K562 (cell line): Measurements from ENCODE around the gene TTC27.

Experiments
- BDP1 ChIP-seq: IDR thresholded peaks from 3 replicates; pipeline ENCODE4 v1.6.1; 2011; ENCODE audit not compliant: insufficient read length, insufficient read depth
- CHCHD3 ChIP-seq: fragments of 250-450 bp; sonication (Bioruptor Pico); IDR thresholded peaks from 2 replicates; pipeline ENCODE4 v2.1.2; 2022; ENCODE audit warnings: mild to moderate bottlenecking
- CTCF ChIP-seq, 3 experiments: IDR thresholded peaks in 2 of 3; conservative IDR thresholded peaks in 1 of 3; 2 replicates each; pipeline ENCODE4 v1.5.1; 2011 to 2012; ENCODE audit warnings: low read length in 3 of 3, mild to moderate bottlenecking in 3 of 3, control low read depth in 2 of 3, improper control_type of control experiment in 1 of 3, inconsistent platforms in 1 of 3, low read depth in 1 of 3, mixed read lengths in 1 of 3, moderate library complexity in 1 of 3; ENCODE audit not compliant: insufficient read depth in 2 of 3
- ELF4 ChIP-seq: fragments of 450-650 bp; formaldehyde crosslinking; IDR thresholded peaks from 2 replicates; pipeline ENCODE4 v1.4.0; 2022; ENCODE audit warnings: missing genetic modification characterization
- EZH2 ChIP-seq: IDR thresholded peaks from 2 replicates; pipeline ENCODE4 v1.6.1; 2012; ENCODE audit warnings: low read depth, mild to moderate bottlenecking, inconsistent platforms, low read length, borderline replicate concordance
- JUN ChIP-seq, 2 experiments: sonication (generic) in 1 of 2; formaldehyde crosslinking in 1 of 2; IDR thresholded peaks; 2 replicates each; pipeline versions ENCODE4 v1.6.1 to v1.8.0; 2012 to 2022; ENCODE audit warnings: borderline replicate concordance in 2 of 2, mild to moderate bottlenecking in 2 of 2, improper control_type of control experiment in 1 of 2, low read depth in 1 of 2, low read length in 1 of 2, missing genetic modification reagents in 1 of 2
- TRIM28 ChIP-seq: fragments of 450-650 bp; IDR thresholded peaks from 2 replicates; pipeline ENCODE4 v1.6.1; 2017
- TF ChIP-seq, protein P1 (sequence below), 3 experiments: fragments of 200-800 bp in 1 of 3; fragments of 250-450 bp in 1 of 3; fragments of 450-650 bp in 1 of 3; sonication (Bioruptor Pico) in 1 of 3; sonication (Bioruptor generic) in 1 of 3; formaldehyde crosslinking in 1 of 3; IDR thresholded peaks; 2 replicates each; pipeline versions ENCODE4 v1.6.1 to v1.8.0; 2016 to 2022; ENCODE audit warnings: mild to moderate bottlenecking in 2 of 3, missing genetic modification characterization in 2 of 3, missing compliant biosample characterization in 1 of 3, moderate library complexity in 1 of 3

DNA sequence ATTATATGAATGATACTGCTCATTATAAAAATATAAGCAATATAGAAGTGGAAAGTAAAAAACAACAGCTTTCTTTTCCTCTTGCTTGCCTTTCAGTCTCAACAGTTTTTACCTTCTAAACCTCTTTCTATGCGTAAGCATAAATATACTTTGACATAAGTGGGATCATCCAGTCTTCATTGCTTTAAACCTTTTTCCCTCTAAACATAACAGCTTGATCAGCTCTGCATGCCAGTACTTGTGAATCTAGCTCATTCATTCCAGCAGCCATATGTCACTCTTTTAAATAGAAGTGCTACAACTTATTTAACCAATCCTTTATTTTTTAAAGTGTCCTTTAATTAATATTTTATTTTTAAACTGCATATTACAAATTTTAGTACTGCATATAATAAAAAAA is 88.1 kb downstream of the TTC27 start:
- TF ChIP-seq, protein P1, sequence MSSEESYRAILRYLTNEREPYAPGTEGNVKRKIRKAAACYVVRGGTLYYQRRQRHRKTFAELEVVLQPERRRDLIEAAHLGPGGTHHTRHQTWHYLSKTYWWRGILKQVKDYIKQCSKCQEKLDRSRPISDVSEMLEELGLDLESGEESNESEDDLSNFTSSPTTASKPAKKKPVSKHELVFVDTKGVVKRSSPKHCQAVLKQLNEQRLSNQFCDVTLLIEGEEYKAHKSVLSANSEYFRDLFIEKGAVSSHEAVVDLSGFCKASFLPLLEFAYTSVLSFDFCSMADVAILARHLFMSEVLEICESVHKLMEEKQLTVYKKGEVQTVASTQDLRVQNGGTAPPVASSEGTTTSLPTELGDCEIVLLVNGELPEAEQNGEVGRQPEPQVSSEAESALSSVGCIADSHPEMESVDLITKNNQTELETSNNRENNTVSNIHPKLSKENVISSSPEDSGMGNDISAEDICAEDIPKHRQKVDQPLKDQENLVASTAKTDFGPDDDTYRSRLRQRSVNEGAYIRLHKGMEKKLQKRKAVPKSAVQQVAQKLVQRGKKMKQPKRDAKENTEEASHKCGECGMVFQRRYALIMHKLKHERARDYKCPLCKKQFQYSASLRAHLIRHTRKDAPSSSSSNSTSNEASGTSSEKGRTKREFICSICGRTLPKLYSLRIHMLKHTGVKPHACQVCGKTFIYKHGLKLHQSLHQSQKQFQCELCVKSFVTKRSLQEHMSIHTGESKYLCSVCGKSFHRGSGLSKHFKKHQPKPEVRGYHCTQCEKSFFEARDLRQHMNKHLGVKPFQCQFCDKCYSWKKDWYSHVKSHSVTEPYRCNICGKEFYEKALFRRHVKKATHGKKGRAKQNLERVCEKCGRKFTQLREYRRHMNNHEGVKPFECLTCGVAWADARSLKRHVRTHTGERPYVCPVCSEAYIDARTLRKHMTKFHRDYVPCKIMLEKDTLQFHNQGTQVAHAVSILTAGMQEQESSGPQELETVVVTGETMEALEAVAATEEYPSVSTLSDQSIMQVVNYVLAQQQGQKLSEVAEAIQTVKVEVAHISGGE (CRISPR knock-in tag; IDR thresholded peaks at IDR 0.05): no peak
- TF ChIP-seq TRIM28 (no peak), CTCF (IDR thresholded peaks at IDR 0.05 in 2 of 3, conservative IDR thresholded peaks at IDR 0.05 in 1 of 3; ENCODE audit: insufficient read depth in 2 of 3, low read depth in 1 of 3, low read length in 3 of 3) (no peak), CHCHD3 (CRISPR knock-in tag) (no peak), ELF4 (CRISPR knock-in tag) (no peak), EZH2 (no peak), BDP1 (no peak), JUN (IDR thresholded peaks at IDR 0.05; ENCODE audit: borderline replicate concordance, low read depth, low read length) (no peak), JUN (CRISPR knock-in tag; IDR thresholded peaks at IDR 0.05; ENCODE audit: borderline replicate concordance) (no peak)
